Measurements from ENCODE around the gene KRTAP4-9.
"Not testable (repeated sequence)": the region's sequence is repeated elsewhere in the genome, so short reads cannot be mapped to it uniquely, and the experiment has no call there.

The KRTAP4-9 gene

DNA sequence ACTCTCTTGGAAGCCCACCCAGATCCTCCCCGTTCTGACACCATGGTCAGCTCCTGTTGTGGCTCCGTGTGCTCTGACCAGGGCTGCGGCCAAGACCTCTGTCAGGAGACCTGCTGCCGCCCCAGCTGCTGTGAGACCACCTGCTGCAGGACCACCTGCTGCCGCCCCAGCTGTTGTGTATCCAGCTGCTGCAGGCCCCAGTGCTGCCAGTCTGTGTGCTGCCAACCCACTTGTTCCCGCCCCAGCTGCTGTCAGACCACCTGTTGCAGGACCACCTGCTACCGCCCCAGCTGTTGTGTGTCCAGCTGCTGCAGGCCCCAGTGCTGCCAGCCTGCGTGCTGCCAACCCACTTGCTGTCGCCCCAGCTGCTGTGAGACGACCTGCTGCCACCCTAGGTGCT lies at the start of gene KRTAP4-9:
Gene KRTAP4-9, plus strand, starts transcription at position 43 of the 400 bp plus-strand sequence. Its CDS starts 0 bp downstream, at position 43.
- DNase-seq (ENCODE audit: low read depth) = not testable (repeated sequence)

GRCh38 chr17:41057547-41057946 lies 47.6 kb upstream of the KRTAP4-9 start:
- DNase-seq (ENCODE audit: low read depth) = no peak

GRCh38 chr17:41058741-41059140 lies 46.4 kb upstream of the KRTAP4-9 start:
- DNase-seq (ENCODE audit: low read depth) = no peak

DNA sequence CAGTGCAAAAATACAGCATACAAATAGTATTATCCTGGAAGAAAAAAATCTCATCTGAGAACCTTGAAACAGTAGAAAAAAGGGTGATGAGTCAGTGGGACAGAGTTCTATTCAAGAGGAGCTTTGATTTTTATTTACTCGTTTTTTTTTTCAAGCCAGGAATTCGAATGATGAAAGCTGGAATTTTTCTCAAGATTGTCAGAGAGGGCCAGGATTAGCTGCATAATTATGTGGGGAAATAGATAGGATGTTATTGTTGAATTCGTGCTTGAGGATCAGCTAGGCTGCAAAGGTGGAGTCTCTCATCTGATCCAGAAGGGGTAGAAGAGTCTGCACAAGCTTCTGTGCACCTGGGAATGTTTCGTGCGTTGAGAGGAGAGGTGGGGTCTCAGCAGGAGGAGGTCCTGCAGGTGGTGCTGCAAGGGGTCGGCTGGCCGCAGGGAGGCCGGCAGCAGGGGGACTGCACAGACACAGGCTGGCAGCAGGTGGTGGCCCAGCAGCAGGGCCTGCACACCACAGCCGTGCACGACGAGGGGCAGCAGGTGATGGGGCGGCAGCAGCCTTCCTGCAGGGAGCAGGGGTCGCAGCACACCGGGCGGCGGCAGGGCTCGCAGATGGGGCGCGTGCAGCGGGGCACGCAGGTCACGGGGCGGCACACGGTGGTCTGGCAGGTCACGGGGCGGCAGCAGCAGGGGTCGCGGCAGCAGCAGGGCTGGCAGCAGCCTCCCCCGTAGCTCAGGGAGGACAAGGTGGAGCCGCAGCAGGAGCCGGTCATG lies 45.7 kb upstream of the KRTAP4-9 start:
- not testable (repeated sequence) for DNase-seq (ENCODE audit: low read depth)

DNA sequence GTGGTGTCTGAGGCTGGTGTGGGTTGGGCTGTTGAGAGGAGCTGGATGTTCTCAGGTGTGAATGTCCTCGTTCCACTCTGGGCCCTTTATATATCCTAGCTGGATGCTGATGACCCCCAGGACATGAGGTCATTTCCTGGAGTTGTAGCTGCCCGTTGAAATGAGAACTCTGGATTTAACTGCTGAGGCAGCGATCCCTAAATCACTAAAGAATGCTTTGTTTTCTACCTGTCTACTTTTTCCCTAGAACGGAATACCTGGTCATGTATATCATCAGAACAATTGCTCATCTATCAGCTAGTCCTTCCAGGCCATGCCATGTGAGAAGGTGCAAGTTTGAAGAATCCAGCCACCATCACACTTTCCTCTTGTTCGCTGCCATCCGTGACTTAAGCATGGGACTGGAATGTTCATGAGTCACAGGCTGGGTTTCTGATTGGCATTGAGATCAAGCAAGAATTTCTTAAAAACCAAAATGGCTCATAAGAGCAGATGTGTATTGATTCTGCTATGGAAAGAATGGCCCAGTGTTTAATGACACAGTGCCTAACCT lies 45.1 kb upstream of the KRTAP4-9 start, which contains the start of gene KRTAP2-3:
Gene KRTAP2-3, minus strand, starts transcription at position 63 of the 553 bp plus-strand sequence. CDS start 64 bp downstream, outside the sequence.
- no peak for DNase-seq (ENCODE audit: low read depth)

DNA sequence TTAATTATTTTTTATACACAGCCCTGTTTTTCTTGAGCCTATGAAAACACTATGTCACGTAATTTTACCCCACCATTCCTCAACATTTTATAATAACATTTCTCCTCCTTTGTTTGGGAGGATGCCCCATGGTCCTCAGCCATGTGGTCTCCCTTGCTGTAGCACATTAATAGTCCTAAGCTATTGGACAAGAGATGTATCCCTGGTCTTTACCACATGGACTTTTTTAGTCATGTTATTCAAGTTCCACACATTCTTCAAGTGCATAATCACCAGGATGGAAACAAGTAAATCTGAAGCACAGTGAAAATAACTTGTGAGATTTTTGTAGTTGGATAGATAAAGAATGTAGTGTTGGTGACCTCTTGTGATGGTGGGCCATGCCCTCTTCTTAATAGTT lies 43.2 kb upstream of the KRTAP4-9 start:
- DNase-seq (ENCODE audit: low read depth) = no peak

DNA sequence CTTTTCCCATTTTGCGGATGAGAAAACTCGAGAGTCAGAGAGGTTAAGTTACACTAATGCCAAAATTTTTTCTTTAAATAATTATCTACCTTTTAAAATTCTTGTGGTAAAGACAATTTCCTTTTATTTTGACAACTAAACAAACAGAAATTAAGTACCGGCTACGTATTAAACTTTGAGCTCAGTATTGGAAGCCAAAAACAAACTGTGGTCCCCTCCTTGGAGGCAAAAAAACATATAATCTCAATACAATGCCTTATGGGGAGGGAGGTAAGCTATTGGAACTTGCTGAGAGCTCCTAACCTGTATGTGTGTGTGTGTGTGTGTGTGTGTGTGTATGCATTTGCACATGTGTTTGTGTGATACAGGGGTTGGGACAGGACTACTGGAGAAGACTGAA lies 41.7 kb upstream of the KRTAP4-9 start:
- DNase-seq (ENCODE audit: low read depth) = no peak

DNA sequence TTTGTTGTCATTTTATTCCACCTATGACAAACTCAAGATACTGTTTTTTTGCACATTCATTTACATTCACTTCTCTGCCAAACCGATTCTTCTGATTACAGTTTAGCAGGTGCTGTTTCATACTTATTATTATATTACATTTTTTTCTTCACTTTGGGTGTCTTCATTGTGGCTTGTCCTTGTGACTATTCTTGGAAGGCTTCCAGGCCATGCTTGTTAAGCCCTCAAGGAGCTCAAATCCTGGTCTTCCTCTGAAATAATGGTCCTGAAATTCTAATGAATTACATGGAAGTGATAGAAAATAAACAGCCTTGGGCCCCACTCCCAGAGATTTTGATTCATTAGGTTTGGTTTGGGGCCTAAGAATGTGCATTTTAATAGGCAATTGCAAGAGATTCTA lies 40.9 kb upstream of the KRTAP4-9 start:
- no peak for DNase-seq (ENCODE audit: low read depth)

GRCh38 chr17:41065016-41065689 lies 40.0 kb upstream of the KRTAP4-9 start:
- DNase-seq (ENCODE audit: low read depth) = not testable (repeated sequence)

GRCh38 chr17:41065829-41066624 lies 39.2 kb upstream of the KRTAP4-9 start, which contains the start of gene KRTAP2-4:
Gene KRTAP2-4 (minus strand): TSS chr17:41065879. CDS start chr17:41065845, 34 bp downstream.
- no peak for DNase-seq (ENCODE audit: low read depth)

- no peak for DNase-seq (ENCODE audit: low read depth)
Measured at GRCh38 chr17:41067281-41067680, 37.9 kb upstream of the KRTAP4-9 start.

DNA sequence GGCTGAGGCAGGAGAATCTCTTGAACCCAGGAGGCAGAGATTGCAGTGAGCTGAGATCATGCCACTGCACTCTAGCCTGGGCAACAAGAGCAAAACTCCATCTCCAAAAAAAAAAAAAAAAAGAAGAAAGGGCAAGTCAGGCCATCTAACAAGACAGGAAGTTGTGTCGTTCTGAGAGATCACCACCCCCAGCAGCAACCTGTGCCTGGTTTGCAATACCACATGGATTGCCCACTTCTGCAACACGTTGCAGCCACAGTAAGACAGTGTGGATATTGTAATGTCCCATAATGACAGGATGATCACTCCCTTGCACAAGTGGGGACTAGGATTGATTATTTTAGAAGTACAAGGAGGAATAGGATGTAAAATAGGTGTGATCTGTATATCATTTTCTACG lies 36.2 kb upstream of the KRTAP4-9 start:
- DNase-seq (ENCODE audit: low read depth) = no peak

- DNase-seq (ENCODE audit: low read depth) = no peak
Measured at GRCh38 chr17:41071606-41072360, 33.4 kb upstream of the KRTAP4-9 start.

- no peak for DNase-seq (ENCODE audit: low read depth)
Measured at GRCh38 chr17:41073676-41074075, 31.5 kb upstream of the KRTAP4-9 start.

DNA sequence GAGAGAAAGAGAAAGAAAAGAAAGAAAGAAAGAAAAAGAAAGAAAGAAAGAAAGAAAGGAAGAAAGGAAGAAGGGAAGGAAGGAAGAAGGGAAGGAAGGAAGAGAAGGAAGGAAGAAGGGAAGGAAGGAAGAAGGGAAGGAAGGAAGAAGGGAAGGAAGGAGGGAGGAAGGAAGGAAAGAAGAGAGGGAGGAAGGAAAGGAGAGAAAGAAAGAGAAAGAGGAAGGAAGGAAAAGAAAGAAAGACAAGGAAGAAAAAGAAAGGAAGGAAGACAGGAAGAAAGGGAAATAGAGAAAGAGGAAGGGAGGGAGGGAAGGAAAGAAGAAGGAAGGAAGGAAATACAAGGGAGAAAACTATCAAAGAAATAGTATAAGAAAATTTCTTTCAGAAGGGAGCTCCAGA lies 28.4 kb upstream of the KRTAP4-9 start:
- no peak for DNase-seq (ENCODE audit: low read depth)

DNA sequence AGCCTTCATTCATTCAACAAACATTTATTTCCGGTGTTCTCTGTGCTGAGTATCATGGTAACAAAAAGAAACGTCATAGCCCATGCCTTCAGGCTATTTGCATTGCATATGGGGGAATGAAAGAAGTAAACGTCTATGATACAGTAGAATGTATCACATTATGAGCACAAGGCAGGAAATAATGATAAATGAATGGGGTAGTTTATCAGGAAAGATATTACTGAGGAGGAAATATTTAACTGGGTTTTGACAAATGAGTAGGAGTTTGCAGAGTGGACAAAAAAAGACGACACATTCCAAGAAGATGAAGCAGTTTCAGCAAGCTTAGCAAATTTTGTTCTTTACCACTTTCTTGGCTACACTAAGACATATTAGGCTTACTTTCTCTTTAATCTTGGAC lies 22.6 kb upstream of the KRTAP4-9 start:
- DNase-seq (ENCODE audit: low read depth) = no peak

DNA sequence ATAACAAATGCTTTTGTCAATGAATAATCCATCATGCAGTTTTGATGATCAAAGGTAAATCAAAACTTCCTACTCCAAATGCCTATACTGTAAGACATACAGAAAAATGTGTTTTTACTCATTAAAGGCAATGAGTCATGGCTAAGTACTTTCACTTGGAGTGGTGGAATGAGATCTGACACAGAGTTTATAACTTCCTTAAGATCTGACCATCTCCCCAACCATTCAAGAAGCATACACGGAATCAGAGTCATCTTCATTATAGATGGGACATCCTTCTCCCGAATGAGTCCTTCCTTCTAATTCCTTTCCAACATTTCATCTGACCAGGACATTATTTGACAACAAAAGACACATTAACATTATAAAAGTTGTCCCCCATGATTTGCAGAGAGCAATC lies 21.8 kb upstream of the KRTAP4-9 start:
- DNase-seq (ENCODE audit: low read depth) = not testable (repeated sequence)

- DNase-seq (ENCODE audit: low read depth) = not testable (repeated sequence)
Measured at GRCh38 chr17:41084100-41084856, 20.9 kb upstream of the KRTAP4-9 start, which contains the start of gene KRTAP4-7. Gene KRTAP4-7 (plus strand): TSS chr17:41084150. CDS start chr17:41084207, 57 bp downstream.

GRCh38 chr17:41088760-41089352 lies 16.3 kb upstream of the KRTAP4-9 start:
- not testable (repeated sequence) for DNase-seq (ENCODE audit: low read depth)

DNA sequence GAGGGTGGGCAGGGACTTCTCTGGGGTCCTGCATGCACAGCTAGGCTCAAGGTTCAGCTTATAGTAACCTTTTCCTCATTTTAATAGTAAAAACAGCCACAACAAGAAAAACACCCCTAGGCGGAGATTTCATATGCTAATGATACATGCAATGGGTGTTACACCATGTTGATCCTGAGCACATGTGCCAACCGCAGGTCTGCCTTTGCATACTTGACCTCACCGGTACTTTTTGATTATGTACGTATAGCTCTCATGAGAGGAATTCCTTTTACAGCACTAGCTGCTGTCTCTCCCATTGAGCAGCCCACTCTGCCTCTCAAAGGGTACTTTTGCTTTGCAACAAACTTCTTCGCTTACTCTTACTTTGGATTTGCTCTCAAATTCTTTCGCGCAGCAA lies 9.1 kb upstream of the KRTAP4-9 start:
- no peak for DNase-seq (ENCODE audit: low read depth)
